Left lung (tissue), 10 donors: ENCODE measurements around the gene RBM17. TPM values are rescaled to one million over a fixed set of nuclear protein-coding genes. Genes with fewer than 3 reads are reported as not detected.

Source experiments
- ATAC-seq: fragments of 200-7000 bp; cut with Tn5 transposase; one replicate; pipeline ENCODE4 v1.9.1; 2020; ENCODE audit warnings: moderate library complexity
- DNase-seq, 4 donors: peaks; one replicate each; pipeline ENCODE4 v3.0.0-alpha.2; 2013 to 2020
- H3K27ac ChIP-seq, 2 donors: fragments of 200-600 bp; sonication (generic) in 1 of 2; one replicate each; pipeline versions ENCODE4 v1.5.0 to v1.8.0; 2020 to 2021
- H3K27me3 ChIP-seq, 2 donors: fragments of 200-600 bp; sonication (generic) in 1 of 2; one replicate each; pipeline versions ENCODE4 v1.5.0 to v1.8.0; 2020 to 2021
- H3K36me3 ChIP-seq, 2 donors: fragments of 200-600 bp; sonication (generic) in 1 of 2; one replicate each; pipeline versions ENCODE4 v1.5.0 to v1.8.0; 2020 to 2021
- H3K4me1 ChIP-seq, 2 donors: fragments of 200-600 bp; one replicate each; pipeline ENCODE4 v1.8.0; 2021
- H3K4me3 ChIP-seq, 2 donors: fragments of 200-600 bp; sonication (generic) in 1 of 2; one replicate each; pipeline versions ENCODE4 v1.5.0 to v1.8.0; 2020 to 2021; ENCODE audit warnings: mild to moderate bottlenecking in 1 of 2
- H3K9me3 ChIP-seq, 2 donors: fragments of 200-600 bp; sonication (generic) in 1 of 2; one replicate each; pipeline versions ENCODE4 v1.5.0 to v1.8.0; 2020 to 2021
- intact Hi-C, 2 donors: fragments of 100-400 bp; cut with DNase I; formaldehyde crosslinking; loops; one replicate each; pipeline versions ENCODE4 v1.11.2 to v1.14.2; 2022
- polyA plus RNA-seq, 6 donors: library from polyadenylated mRNA; unstranded; fragments of 120-200 nt; gene quantifications; one replicate each; pipeline ENCODE4 v1.2.1, GENCODE V29; 2013; ENCODE audit not compliant: insufficient read length in 6 of 6
- total RNA-seq, 2 donors: library from RNA; stranded (reverse); fragmentation: NEBNext Ultra II Directional; extraction: Animal tissue kit (Norgen Biotek cat#: 25700); gene quantifications; one replicate each; pipeline ENCODE4 v1.2.1, GENCODE V29; 2021
- TF ChIP-seq, protein P1 (sequence below), 2 donors: fragments of 200-600 bp; sonication (generic) in 1 of 2; IDR thresholded peaks; one replicate each; pipeline versions ENCODE4 v1.5.0 to v1.8.0; 2021; ENCODE audit warnings: antibody characterized with exemption in 2 of 2
- donor health status: DM: no; HTN: yes; CAD: no.
- donor health status: DM: no; HTN: no; CAD: no.

Gene RBM17
- total and polyA plus RNA-seq, 8 donors, result 63.2 to 215 (median 185) TPM

DNA sequence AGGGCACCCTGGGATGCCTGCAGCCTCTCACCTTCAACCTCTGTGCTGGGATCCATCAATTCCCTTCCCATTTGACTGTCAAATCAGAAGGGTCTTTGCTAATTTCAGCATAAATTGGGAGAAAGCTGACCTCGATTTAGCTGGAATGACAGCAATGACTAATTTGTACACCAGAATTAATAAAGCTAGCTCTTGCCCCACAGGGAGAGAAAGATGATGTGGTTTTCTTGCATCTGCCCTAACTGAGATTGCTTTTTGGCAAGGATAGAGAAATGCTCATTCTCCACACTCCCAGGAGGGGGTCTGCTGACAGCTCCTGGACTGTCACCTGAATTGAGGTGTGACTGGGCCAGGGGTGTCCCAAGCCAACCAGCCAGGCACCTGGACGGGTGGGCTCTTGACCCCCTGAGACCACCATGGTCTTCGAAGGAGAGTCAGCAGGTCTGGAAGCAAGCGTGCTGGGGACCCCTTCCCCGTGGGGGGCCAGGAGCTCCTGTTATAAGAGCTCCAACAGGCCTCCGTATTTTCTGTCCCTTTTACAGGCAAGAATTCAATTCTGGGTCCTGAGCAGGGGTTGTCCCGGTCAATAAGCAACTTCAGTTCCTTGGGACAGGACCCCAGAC is 42.1 kb downstream of the RBM17 start:
- Histone ChIP-seq H3K4me3 (no peak overlapping the region), H3K27me3 (no peaks in the 10 kb centered on the region), H3K27ac (no peak overlapping the region), H3K36me3 (no peaks in the 10 kb centered on the region), H3K4me1 (peaks cover 0 to 21% of the 10 kb centered on the region in 2 donors), H3K9me3 (no peaks in the 10 kb centered on the region)
- DNase-seq (no peak), ATAC-seq (no peak)
- intact Hi-C loops, result no loop called here
- TF ChIP-seq, protein P1, sequence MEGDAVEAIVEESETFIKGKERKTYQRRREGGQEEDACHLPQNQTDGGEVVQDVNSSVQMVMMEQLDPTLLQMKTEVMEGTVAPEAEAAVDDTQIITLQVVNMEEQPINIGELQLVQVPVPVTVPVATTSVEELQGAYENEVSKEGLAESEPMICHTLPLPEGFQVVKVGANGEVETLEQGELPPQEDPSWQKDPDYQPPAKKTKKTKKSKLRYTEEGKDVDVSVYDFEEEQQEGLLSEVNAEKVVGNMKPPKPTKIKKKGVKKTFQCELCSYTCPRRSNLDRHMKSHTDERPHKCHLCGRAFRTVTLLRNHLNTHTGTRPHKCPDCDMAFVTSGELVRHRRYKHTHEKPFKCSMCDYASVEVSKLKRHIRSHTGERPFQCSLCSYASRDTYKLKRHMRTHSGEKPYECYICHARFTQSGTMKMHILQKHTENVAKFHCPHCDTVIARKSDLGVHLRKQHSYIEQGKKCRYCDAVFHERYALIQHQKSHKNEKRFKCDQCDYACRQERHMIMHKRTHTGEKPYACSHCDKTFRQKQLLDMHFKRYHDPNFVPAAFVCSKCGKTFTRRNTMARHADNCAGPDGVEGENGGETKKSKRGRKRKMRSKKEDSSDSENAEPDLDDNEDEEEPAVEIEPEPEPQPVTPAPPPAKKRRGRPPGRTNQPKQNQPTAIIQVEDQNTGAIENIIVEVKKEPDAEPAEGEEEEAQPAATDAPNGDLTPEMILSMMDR (IDR thresholded peaks at IDR 0.05), result no peak

DNA sequence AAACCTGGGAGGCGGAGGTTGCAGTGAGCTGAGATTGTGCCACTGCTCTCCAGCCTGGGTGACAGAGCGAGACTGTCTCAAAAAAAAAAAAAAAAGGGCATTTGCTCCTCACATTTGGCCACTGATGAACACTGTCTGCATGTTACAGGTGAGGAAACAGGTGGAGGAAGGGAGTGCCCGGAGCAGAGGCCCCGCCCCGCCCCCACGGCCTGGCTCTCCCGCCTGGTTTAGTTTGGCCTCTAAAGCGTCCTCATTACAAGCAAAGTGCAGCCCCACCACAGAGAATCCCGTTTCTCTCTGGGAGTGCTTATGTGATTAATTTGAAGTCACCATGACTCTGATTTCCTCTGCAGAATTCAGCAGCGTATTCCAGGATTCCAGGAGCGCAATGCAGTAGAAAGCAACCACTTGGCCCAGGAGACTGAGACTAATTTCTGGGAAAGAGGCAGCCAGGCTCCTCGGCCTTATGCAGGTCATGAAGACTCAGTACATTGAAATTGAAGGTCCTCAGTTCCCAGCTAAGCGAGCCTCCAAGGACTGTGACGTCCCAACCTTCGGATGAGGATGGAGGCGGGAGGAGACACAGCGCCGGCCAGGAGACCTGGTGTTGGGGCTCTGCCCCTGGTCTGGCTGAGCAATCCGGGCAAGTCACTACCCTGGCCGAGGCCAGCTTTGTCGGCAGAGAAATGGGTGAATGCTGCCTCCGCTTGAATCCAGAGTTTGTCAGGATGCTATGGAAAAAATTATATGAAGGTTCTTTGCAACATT is 44.7 kb downstream of the RBM17 start:
- no peak for DNase-seq
- Histone ChIP-seq H3K4me3 (no peak overlapping the region), H3K36me3 (no peaks in the 10 kb centered on the region), H3K27ac (no peak overlapping the region), H3K9me3 (no peaks in the 10 kb centered on the region), H3K27me3 (peaks cover 0 to 20% of the 10 kb centered on the region in 2 donors), H3K4me1 (peaks cover 0 to 14% of the 10 kb centered on the region in 2 donors)
- TF ChIP-seq, protein P1 (IDR thresholded peaks at IDR 0.05), result no peak
- intact Hi-C loops, result no loop called here
- no peak for ATAC-seq

DNA sequence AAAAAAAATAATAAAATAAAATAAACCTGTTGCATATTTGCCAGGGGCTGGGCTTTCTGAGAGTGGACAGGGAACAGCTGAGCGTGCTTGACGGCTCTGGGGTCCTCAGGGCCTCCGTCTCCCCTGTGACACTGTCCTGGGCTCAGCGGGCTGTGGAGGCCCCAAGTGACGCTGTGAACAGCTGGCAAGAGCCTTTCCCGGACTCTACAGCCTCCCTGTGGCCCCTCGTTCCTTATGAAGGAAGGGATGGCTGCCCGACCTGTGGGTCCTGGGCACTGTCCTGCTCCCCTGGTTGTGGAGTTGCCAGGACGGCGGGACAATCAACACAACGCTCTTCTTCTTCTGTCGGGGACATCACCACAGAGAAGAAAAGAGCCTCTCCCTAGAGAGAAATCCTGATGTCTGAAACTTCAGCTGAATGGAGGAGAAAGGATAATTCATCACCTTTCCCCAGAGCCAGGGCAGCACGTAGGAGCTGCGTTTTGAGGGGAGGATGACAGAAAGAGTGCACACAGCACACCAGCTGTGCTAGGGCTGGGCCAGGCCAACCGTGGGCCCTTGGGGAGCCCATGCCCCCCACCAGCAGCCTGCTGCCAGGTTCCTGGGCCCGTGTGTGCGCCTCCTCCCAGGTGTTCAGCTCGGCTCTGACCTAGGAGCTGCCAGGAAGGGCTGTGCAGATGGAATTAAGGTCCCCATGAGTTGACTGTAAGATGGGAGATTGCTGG is 45.4 kb downstream of the RBM17 start:
- Histone ChIP-seq H3K36me3 (no peaks in the 10 kb centered on the region), H3K9me3 (no peaks in the 10 kb centered on the region), H3K4me1 (peaks cover 0 to 7% of the 10 kb centered on the region in 2 donors), H3K27ac (no peak overlapping the region), H3K27me3 (peaks cover 0 to 21% of the 10 kb centered on the region in 2 donors), H3K4me3 (no peak overlapping the region)
- intact Hi-C loops, result no loop called here
- ATAC-seq (no peak), DNase-seq (no peak)
- TF ChIP-seq, protein P1 (IDR thresholded peaks at IDR 0.05), result no peak

DNA sequence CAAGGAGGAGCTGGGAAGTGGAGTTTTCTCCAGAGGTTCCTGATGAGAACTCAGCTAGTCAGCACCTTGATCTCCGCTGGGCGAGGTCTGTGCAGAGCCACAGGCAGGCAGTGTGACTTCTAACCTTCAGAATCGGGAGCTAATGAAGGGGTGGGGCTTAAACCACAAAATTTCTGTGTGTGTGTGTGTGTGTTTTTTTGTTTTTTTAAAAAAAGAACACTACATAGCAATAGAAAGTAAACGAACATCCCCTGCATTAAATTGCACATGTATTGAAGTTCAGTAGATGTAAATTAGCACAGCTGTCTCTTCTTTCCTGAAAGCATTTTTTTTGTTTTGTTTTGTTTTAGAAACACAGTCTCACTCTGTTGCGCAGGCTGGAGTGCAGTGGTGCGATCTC is 46.2 kb downstream of the RBM17 start:
- Histone ChIP-seq H3K4me3 (no peak overlapping the region), H3K27ac (no peak overlapping the region), H3K27me3 (peaks cover 0 to 21% of the 10 kb centered on the region in 2 donors), H3K9me3 (no peaks in the 10 kb centered on the region), H3K36me3 (no peaks in the 10 kb centered on the region), H3K4me1 (peaks cover 0 to under 1% of the 10 kb centered on the region in 2 donors)
- DNase-seq (no peak), ATAC-seq (no peak)
- TF ChIP-seq, protein P1 (IDR thresholded peaks at IDR 0.05), result no peak
- intact Hi-C loops, result no loop called here
